GM21381 (cell line): Measurements from ENCODE around the gene S100P.
"Not testable (repeated sequence)": the region's sequence is repeated elsewhere in the genome, so short reads cannot be mapped to it uniquely, and the experiment has no call there.

ENCODE experiments used
- ATAC-seq: cut with Tn5 transposase; IDR thresholded peaks from one replicate; pipeline ENCODE4 v1.9.1; 2021; ENCODE audit warnings: mild to moderate bottlenecking, moderate library complexity; ENCODE audit not compliant: unreplicated experiment

Gene S100P

GRCh38 chr4:6720202-6720699 lies 26.6 kb downstream of the S100P start:
- ATAC-seq = no peak

DNA sequence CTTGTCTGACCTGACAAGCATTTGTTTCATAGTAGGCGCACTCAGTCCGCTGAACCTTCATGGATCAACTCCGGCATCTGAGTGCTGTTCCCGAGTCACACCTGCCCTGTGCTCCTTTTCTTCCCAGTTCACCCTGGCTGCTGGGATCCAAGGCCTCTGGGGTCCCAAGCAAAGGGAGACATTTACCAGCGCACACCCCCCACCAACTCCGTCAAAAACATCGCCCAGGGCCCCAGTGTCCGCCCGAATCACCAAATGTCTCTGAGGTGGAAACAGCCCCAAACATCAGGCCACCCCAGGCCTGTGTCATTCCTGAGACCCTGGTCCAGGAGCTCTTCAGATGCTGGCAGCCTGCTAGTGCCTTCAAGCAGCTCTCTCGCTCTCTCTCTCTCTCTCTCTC lies 27.4 kb downstream of the S100P start:
- no peak for ATAC-seq

GRCh38 chr4:6722891-6723290 lies 29.2 kb downstream of the S100P start:
- no peak for ATAC-seq

DNA sequence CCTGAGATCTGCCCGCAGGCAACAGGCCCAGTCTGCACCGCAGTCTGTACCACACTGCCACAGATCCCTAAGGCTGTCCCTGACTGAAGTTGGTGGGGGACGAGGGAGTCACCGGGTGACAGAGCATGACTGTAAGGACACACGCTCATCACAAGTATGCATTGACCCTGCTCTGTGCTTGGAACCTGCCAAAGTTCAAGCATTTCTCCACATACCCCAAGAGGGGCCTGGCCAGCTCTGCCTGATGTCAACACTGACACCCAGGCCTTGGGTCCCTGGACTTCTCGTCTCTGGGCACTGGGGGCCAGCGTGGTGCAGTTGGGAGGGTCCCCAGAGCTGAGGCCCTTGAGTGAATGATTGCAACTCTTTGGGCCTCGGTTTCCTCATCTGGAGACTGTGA lies 30.2 kb downstream of the S100P start:
- no peak for ATAC-seq

DNA sequence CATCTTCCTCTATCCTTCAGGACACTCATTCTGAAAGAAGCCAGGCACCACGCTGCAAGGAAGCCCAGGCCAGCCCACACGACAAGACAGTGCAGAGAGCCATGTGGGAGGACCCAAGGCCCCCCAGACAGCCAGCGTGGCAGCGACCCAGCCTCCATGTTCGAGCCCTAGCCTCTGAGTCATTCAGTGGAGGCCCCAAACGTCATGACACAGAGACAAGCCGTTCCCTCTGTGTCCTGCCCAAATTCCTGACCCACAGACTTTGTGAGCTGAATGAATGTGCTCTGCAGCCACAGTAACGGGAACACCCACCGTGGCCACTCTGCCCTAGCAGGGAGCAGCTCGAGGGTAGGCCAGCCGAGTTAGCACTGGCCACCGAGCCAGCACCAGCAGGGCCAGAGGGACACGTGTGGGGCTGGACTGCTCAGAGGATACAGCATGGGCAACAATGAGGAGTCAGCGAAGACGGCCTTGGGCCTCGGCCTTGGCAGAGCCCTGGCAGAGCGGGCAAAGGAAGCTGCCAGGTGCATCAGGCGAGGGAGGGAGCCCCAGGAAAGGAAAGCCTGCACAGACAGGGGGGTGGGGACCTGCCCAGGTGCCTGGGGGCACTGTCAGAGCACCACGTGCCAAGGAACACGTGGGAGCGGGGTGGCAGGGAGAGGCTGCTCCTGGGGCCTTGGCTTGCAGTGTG lies 30.9 kb downstream of the S100P start:
- no peak for ATAC-seq

DNA sequence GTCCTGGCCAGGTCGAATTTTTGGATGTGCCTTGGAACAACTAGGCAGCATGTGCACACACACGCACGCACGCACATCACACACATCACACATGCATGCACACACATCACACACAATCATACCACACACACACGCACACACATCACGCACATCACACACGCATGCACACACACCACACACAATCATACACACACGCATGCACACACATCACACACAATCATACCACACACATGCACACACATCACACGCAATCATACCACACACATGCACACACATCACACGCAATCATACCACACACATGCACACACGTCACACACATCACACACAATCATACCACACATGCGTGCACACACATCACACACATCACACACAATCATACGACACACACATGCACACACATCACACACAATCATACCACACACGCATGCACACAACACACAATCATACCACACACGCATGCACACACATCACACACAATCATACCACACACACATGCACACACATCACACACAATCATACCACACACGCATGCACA lies 31.8 kb downstream of the S100P start:
- ATAC-seq = not testable (repeated sequence)

GRCh38 chr4:6727081-6727942 lies 33.6 kb downstream of the S100P start:
- ATAC-seq = no peak

GRCh38 chr4:6727943-6728250 lies 34.2 kb downstream of the S100P start:
- ATAC-seq = no peak

DNA sequence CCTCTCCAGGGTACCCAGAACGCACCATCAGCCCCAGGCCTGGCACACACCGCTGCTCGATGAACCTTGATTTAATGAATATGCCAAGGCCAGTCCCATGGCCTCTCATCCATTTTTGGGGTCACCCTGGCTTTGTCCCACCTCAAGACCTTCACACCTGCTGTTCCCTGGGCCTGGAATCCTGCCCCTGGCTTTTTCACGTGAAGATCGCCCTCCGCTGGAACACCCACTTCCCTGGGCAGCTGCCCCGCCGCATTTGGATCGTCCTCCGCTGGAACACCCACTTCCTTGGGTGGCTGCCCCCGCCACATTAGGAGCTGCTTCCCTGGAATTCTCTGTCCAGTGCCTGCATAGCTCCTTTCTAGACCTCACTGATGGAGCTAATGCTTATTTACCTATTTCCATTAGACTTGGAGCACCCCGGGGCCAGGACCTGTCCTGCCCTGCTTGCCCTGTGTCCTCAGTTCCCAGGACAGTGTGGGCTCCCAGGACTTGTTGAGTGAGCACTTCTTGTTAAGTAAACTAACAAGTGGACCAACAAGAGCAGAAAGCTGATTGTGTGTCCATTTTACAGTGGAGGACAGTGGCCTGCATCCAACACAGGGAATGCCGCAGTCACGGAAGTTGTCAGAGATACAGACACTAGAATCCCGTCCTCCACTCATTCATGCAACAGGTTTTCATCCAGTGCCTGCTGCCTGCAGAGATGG lies 34.8 kb downstream of the S100P start:
- no peak for ATAC-seq

DNA sequence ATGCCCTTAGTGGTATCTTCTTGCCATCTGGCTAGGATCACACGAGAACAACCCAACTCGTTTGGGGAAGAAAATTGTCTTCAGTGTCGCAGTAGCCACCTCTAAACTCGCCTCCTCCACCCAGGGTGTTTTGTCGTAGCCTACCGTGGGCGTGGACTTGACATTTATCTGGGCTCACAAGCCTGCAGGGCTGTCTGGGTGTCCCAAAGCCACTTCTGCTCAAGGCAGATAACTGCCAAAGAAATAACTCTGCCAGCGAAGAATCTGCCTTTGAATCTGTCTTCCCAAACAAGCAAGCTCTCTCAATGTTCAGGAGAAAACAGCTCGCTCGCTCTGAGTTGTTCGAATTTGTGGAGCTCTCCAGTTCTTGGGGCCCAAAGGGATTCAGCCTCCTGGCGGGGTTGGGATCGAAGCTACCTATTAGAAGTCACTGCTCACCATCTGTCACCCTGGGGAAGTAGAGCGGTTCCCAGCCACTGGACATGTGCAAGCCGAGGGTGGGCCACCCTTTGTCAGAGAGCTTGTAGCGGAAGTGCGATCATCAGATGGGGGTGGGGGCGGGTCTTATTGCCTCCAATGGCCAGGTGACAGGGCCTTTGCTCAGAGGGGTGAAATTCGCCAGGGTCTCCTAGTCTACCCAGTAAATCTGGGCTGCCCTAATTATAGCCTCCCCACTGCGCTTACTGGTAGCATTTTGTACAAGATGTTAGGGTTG lies 37.1 kb downstream of the S100P start:
- no peak for ATAC-seq

GRCh38 chr4:6731318-6731675 lies 37.6 kb downstream of the S100P start:
- ATAC-seq = no peak

- ATAC-seq = no peak
These were observed 38.1 kb downstream of the S100P start for GRCh38 chr4:6731780-6732179.

GRCh38 chr4:6732441-6733357 lies 39.0 kb downstream of the S100P start:
- no peak for ATAC-seq

GRCh38 chr4:6733358-6734164 lies 39.9 kb downstream of the S100P start:
- no peak for ATAC-seq

DNA sequence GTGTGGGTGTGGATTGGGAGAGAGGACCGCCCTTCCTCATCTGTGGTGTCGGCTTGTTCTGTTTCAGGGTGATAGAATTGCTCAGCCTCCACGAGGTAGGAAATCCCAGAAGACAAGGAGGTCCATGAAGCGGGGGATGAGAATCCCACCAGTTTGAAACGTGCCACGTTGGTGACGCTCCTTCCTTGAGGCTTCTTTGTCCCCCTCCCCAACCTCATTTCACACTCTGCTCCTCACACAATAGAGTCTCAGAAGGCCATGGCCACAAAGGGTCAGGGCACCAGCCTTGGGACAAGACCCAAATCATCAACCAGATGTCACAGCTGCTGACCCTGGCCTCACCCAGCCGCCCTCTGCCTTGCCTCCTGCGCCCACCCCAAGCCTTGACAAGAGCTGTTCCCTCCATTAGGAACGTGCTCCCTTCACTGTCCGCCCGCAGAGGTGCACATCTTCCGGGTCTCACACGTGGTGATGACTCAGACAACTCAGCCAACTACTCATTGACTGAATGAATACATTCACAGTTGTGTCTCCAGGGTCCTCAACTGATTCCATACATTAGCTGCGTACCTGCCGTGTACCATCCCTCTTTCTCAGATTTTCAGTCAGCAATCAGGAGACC lies 40.6 kb downstream of the S100P start:
- ATAC-seq = no peak

DNA sequence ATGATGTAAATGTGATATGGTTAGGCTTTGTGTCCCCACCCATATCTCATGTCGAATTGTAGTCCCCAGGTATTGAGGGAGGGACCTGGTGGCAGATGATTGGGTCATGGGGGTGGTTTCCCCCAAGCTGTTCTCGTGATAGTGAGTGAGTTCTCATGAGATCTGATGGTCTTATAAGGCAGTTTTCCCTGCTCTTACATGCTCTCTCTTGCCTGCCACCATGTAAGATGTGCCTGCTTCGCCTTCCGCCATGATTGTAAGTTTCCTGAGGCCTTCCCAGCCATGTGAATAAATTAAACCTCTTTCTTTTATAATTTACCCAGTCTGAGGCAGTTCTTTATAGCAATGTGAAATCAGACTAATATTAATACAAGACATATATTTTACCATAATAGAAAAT lies 46.2 kb downstream of the S100P start:
- ATAC-seq = no peak

DNA sequence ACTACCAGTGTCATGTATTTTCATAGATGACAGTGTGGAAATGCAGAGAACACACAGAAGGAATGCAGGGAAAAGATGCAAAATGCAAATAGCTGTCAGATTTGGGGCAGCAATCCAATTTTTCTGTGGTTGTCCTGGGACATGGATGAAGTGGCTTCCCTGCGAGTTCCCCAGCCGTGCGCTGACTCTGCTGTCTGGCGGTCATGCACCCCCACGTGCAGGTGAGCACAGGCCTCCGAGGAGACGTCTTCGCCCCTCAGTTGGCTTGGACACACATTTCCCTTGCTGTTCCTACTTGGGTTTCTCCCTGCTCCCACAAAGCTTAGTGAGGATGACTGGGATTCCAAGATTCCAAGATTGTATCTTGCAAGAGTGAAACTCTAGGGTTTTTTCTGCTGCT lies 46.7 kb downstream of the S100P start:
- ATAC-seq = no peak

- ATAC-seq = no peak
These were observed 48.8 kb downstream of the S100P start for GRCh38 chr4:6742507-6742906.

DNA sequence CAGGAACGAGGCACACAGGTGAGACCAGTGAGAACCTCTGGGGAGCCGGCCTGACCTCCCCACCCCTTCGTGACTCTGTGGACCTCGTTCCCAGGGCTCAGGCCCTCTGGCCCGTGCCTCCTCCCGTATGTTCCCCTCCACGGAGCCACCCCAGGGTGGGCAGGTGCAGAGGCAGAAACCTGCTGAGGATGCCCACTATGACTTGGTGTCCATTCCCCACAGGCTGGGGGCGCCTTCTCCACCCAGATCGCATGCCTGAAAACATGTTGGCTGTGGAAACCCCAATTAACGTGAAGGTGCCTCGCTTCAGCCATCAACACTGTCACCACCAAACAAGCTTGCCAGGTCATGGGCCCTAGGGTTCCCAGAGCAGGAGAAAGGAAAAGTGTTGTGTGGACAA lies 49.3 kb downstream of the S100P start:
- no peak for ATAC-seq
